H1 (cell line): ENCODE data around the gene PPP1CB. TPM values are rescaled to one million over a fixed set of nuclear protein-coding genes. Genes with fewer than 3 reads are reported as not detected.

ENCODE experiments used
- CTCF ChIA-PET: fragments of 300-600 bp; sonication (Branson Sonifier 250); formaldehyde crosslinking; loops from one replicate; lab custom pipeline; 2021; ENCODE audit not compliant: partially characterized antibody; lab: Charles Lee
- POLR2A ChIA-PET: fragments of 300-600 bp; sonication (Branson Sonifier 250); formaldehyde crosslinking; loops from one replicate; lab custom pipeline; 2021; ENCODE audit warnings: inconsistent platforms; ENCODE audit not compliant: partially characterized antibody; lab: Charles Lee
- DNase-seq, 2 experiments: peaks; one replicate each; pipeline versions ENCODE4 v3.0.0 to v3.0.0-alpha.2; 2010 to 2022; ENCODE audit warnings: low spot score in 2 of 2, low read depth in 1 of 2, mixed read lengths in 1 of 2
- FAIRE-seq: peaks from 2 replicates; lab custom pipeline; 2011; peaks lifted over from hg19 to GRCh38; lab: Jason Lieb, UNC
- H2AFZ ChIP-seq: 2 replicates; pipeline ENCODE4 v1.8.1; 2012; ENCODE audit warnings: low read length, inconsistent platforms
- H2AK5ac ChIP-seq: 2 replicates; pipeline ENCODE4 v1.6.1; 2013; ENCODE audit warnings: low read depth, low read length
- H2BK120ac ChIP-seq: replicated peaks from 2 replicates; pipeline ENCODE3; 2013; ENCODE audit warnings: low read depth, low read length, inconsistent platforms
- H2BK12ac ChIP-seq: 2 replicates; pipeline ENCODE4 v1.6.1; 2013; ENCODE audit warnings: low read depth, low read length
- H2BK15ac ChIP-seq: 2 replicates; pipeline ENCODE4 v1.6.1; 2013; ENCODE audit warnings: low read length
- H2BK20ac ChIP-seq: 2 replicates; pipeline ENCODE4 v1.6.1; 2013; ENCODE audit warnings: low read length
- H2BK5ac ChIP-seq: 2 replicates; pipeline ENCODE4 v1.6.1; 2013; ENCODE audit warnings: low read depth, low read length
- H3K14ac ChIP-seq: 2 replicates; pipeline ENCODE4 v1.6.1; 2013; ENCODE audit warnings: inconsistent platforms; ENCODE audit not compliant: insufficient read length
- H3K18ac ChIP-seq: 2 replicates; pipeline ENCODE4 v1.6.1; 2013; ENCODE audit warnings: low read length; ENCODE audit errors: extremely low read depth
- H3K23ac ChIP-seq: 2 replicates; pipeline ENCODE4 v1.6.1; 2013; ENCODE audit warnings: inconsistent platforms; ENCODE audit not compliant: insufficient read length
- H3K23me2 ChIP-seq: 2 replicates; pipeline ENCODE4 v1.6.1; 2013; ENCODE audit warnings: low read depth, low read length
- H3K27ac ChIP-seq: 2 replicates; pipeline ENCODE4 v1.6.1; 2011; ENCODE audit warnings: low read depth, low read length, inconsistent platforms
- H3K27me3 ChIP-seq, 4 experiments: replicated peaks in 1 of 4; 1 replicate in 1 of 4; 2 replicates in 3 of 4; pipeline versions ENCODE4 v1.6.1 to v1.8.1; 2011 to 2013; ENCODE audit warnings: low read length in 3 of 4, mild to moderate bottlenecking in 3 of 4, inconsistent platforms in 2 of 4, mixed read lengths in 2 of 4, moderate library complexity in 1 of 4; ENCODE audit not compliant: control insufficient read depth in 3 of 4, insufficient read depth in 3 of 4; ENCODE audit errors: extremely low read depth in 1 of 4
- H3K36me3 ChIP-seq, 4 experiments: 2 replicates each; pipeline versions ENCODE4 v1.6.1 to v1.8.1; 2011 to 2013; ENCODE audit warnings: mild to moderate bottlenecking in 4 of 4, low read length in 3 of 4, moderate library complexity in 2 of 4, control low read depth in 1 of 4, inconsistent platforms in 1 of 4; ENCODE audit not compliant: insufficient read depth in 4 of 4, control insufficient read depth in 2 of 4
- H3K4ac ChIP-seq: replicated peaks from 2 replicates; pipeline ENCODE3; 2013; ENCODE audit warnings: low read length, low read depth, mixed read lengths, inconsistent platforms; ENCODE audit not compliant: insufficient read length
- H3K4me1 ChIP-seq, 4 experiments: replicated peaks in 1 of 4; 1 replicate in 1 of 4; 2 replicates in 3 of 4; pipeline versions ENCODE4 v1.6.1 to v1.8.1; 2011 to 2013; ENCODE audit warnings: low read length in 3 of 4, inconsistent platforms in 2 of 4, mixed read lengths in 1 of 4; ENCODE audit not compliant: insufficient read depth in 4 of 4, control insufficient read depth in 3 of 4
- H3K4me2 ChIP-seq, 2 experiments: 2 replicates each; pipeline versions ENCODE4 v1.6.1 to v1.8.1; 2011 to 2013; ENCODE audit warnings: low read depth in 2 of 2, low read length in 2 of 2, control low read depth in 1 of 2, inconsistent platforms in 1 of 2, mild to moderate bottlenecking in 1 of 2; ENCODE audit not compliant: insufficient read depth in 1 of 2
- H3K4me3 ChIP-seq, 4 experiments: fragments of 200-600, 300-600 bp in 1 of 4; sonication (generic), shearing (Covaris generic), sonication (Bioruptor Twin) in 1 of 4; 2 replicates each; pipeline versions ENCODE4 v1.5.1 to v1.8.1; 2011 to 2016; ENCODE audit warnings: low read length in 4 of 4, low read depth in 3 of 4, control low read depth in 2 of 4, inconsistent platforms in 2 of 4, mild to moderate bottlenecking in 2 of 4, mixed read lengths in 1 of 4, moderate library complexity in 1 of 4; ENCODE audit not compliant: insufficient read depth in 2 of 4; ENCODE audit errors: extremely low read depth in 1 of 4
- H3K56ac ChIP-seq: replicated peaks from 2 replicates; pipeline ENCODE3; 2013; ENCODE audit warnings: low read depth, mild to moderate bottlenecking, mixed read lengths, low read length, inconsistent platforms; ENCODE audit not compliant: insufficient read length
- H3K79me1 ChIP-seq: 2 replicates; pipeline ENCODE4 v1.6.1; 2013; ENCODE audit warnings: low read depth, low read length, control low read depth
- H3K79me2 ChIP-seq, 2 experiments: 2 replicates each; pipeline versions ENCODE4 v1.6.1 to v1.8.1; 2012 to 2013; ENCODE audit warnings: low read length in 2 of 2, mild to moderate bottlenecking in 2 of 2, inconsistent platforms in 1 of 2; ENCODE audit not compliant: insufficient read depth in 2 of 2, control insufficient read depth in 1 of 2
- H3K9ac ChIP-seq, 4 experiments: replicated peaks in 1 of 4; 1 replicate in 1 of 4; 2 replicates in 3 of 4; pipeline versions ENCODE4 v1.6.1 to v1.8.1; 2011 to 2013; ENCODE audit warnings: low read depth in 3 of 4, low read length in 3 of 4, control low read depth in 2 of 4, mild to moderate bottlenecking in 2 of 4, moderate library complexity in 2 of 4, inconsistent platforms in 1 of 4; ENCODE audit errors: extremely low read depth in 1 of 4
- H3K9me3 ChIP-seq, 2 experiments: 2 replicates each; pipeline versions ENCODE4 v1.6.1 to v1.8.1; 2012 to 2013; ENCODE audit warnings: mild to moderate bottlenecking in 2 of 2, moderate library complexity in 2 of 2, control low read depth in 1 of 2, inconsistent platforms in 1 of 2, low read depth in 1 of 2, low read length in 1 of 2, mixed read lengths in 1 of 2; ENCODE audit not compliant: insufficient read depth in 2 of 2
- H4K20me1 ChIP-seq, 2 experiments: replicated peaks in 1 of 2; 2 replicates each; pipeline versions ENCODE3 to v1.8.1; 2011 to 2013; ENCODE audit warnings: inconsistent platforms in 2 of 2, low read length in 2 of 2, mild to moderate bottlenecking in 1 of 2; ENCODE audit not compliant: insufficient read depth in 2 of 2, control insufficient read depth in 1 of 2
- H4K5ac ChIP-seq: 2 replicates; pipeline ENCODE4 v1.6.1; 2013; ENCODE audit warnings: low read length, low read depth, mixed read lengths, inconsistent platforms; ENCODE audit not compliant: insufficient read length
- H4K8ac ChIP-seq: 2 replicates; pipeline ENCODE4 v1.8.0; 2013; ENCODE audit warnings: mild to moderate bottlenecking, moderate library complexity, low read length, inconsistent platforms; ENCODE audit not compliant: insufficient read depth; ENCODE audit errors: extremely low read depth
- H4K91ac ChIP-seq: replicated peaks from 2 replicates; pipeline ENCODE3; 2013; ENCODE audit warnings: low read length, mixed read lengths, inconsistent platforms; ENCODE audit not compliant: insufficient read length
- CHD2 ChIP-seq: IDR thresholded peaks from 2 replicates; pipeline ENCODE4 v1.6.1; 2012; ENCODE audit warnings: low read length, improper control_type of control experiment
- JUN ChIP-seq: IDR thresholded peaks from 2 replicates; pipeline ENCODE4 v1.6.1; 2011; ENCODE audit warnings: low read depth, mild to moderate bottlenecking, improper control_type of control experiment, low read length
- MAX ChIP-seq: IDR thresholded peaks from 2 replicates; pipeline ENCODE4 v1.6.1; 2012; ENCODE audit warnings: inconsistent platforms
- SRF ChIP-seq: IDR thresholded peaks from 2 replicates; pipeline ENCODE4 v1.6.1; 2011; ENCODE audit warnings: mild to moderate bottlenecking, low read depth, low read length, moderate library complexity
- WGBS, 2 experiments: shearing (Covaris generic) in 1 of 2; methylation state at CpG; one replicate each; pipeline versions ENCODE4 v1.1.6 to v1.1.7; 2013 to 2015; ENCODE audit warnings: low lambda C conversion rate in 2 of 2, mixed read lengths in 2 of 2, inconsistent platforms in 1 of 2, low coverage in 1 of 2, missing lambda C conversion rate in 1 of 2; ENCODE audit not compliant: insufficient replicate concordance in 2 of 2, insufficient coverage in 1 of 2, insufficient read length in 1 of 2; ENCODE audit errors: extremely low coverage in 1 of 2, missing lambda C conversion rate in 1 of 2; 5-methylcytosine and 5-hydroxymethylcytosine counted together
- polyA plus RNA-seq, 7 experiments: library from polyadenylated mRNA; depleted of rRNA in 3 of 7; stranded (reverse) in 5 of 7; unstranded in 2 of 7; fragments of >200 nt in 5 of 7; fragments of 200-250 nt in 2 of 7; gene quantifications; 1 replicate in 5 of 7; 2 replicates in 1 of 7; 4 replicates in 1 of 7; pipeline versions ENCODE4 v1.2.1 to v1.2.3, GENCODE V29; 2011 to 2013; ENCODE audit warnings: missing spikeins in 2 of 7, mixed read lengths in 2 of 7
- total RNA-seq: library from RNA; stranded (reverse); fragmentation: NEBNext Ultra II Directional; extraction: Animal tissue kit (Norgen Biotek cat#: 25700); gene quantifications from 2 replicates; pipeline ENCODE4 v1.2.1, GENCODE V29; 2021

The PPP1CB gene
- total and polyA plus RNA-seq, 2 of the 8 experiments (the other 6 are each of a cell fraction or from before 2014, with no cell fraction given), result 30.7 to 158 TPM

GRCh38 chr2:28705751-28706440 is 45.7 kb upstream of the PPP1CB start:
- H3K56ac ChIP-seq, result no peak overlapping the region
- H2BK12ac ChIP-seq, result no peak overlapping the region
- POLR2A ChIA-PET, result no interaction called here
- no peak overlapping the region for H2AFZ ChIP-seq
- H3K14ac ChIP-seq, result no peak overlapping the region
- no peaks in the 10 kb centered on the region for H4K20me1 ChIP-seq
- H3K79me1 ChIP-seq, result no peaks in the 10 kb centered on the region
- 90% methylated on average over 4 of the region's 4 CpGs; no CpG with 5 or more reads in 1 of the 2 experiments for WGBS, 2 experiments
- DNase-seq, result no peak
- H3K23me2 ChIP-seq, result no peaks in the 10 kb centered on the region
- no peak overlapping the region for H4K8ac ChIP-seq
- H3K27ac ChIP-seq, result no peak overlapping the region
- no peak overlapping the region for H3K4me2 ChIP-seq
- no peak overlapping the region for H4K5ac ChIP-seq
- H3K9me3 ChIP-seq, result 0 out of 4 replicates have a peak, but pooled peaks cover 0 to 13% of the 10 kb centered on the region in 2 experiments
- TF ChIP-seq MAX (no peak), JUN (no peak), SRF (no peak), CHD2 (no peak)
- TF ChIP-seq, all 59 proteins: peak for 0
- Histone ChIP-seq H3K4me3 (no peak overlapping the region), H2BK20ac (no peak overlapping the region), H3K36me3 (no peaks in the 10 kb centered on the region), H2BK5ac (no peak overlapping the region), H3K9ac (no peak overlapping the region), H3K27me3 (no peaks in the 10 kb centered on the region), H2AK5ac (no peak overlapping the region), H3K4ac (no peak overlapping the region), H4K91ac (no peak overlapping the region), H3K79me2 (no peaks in the 10 kb centered on the region), H3K4me1 (no peaks in the 10 kb centered on the region), H3K23ac (no peak overlapping the region), H2BK120ac (no peak overlapping the region), H2BK15ac (no peak overlapping the region; the same call in 1 of the 2 replicates), H3K18ac (no peak overlapping the region)
- FAIRE-seq, result no peak
- CTCF ChIA-PET, result interaction anchor here (1.5 kb wide), 1 partner anchor 42 kb away, joined by 3 read pairs; no protein-coding TSS in a partner anchor
